HG02981 (cell line): ENCODE results near the gene RNF212.

Experiments used
- ATAC-seq: cut with Tn5 transposase; IDR thresholded peaks from one replicate; pipeline ENCODE4 v1.9.1; 2021; ENCODE audit warnings: mild to moderate bottlenecking, moderate library complexity; ENCODE audit not compliant: unreplicated experiment

The RNF212 gene

GRCh38 chr4:1090465-1091440, 22.6 kb downstream of the RNF212 start:
- no peak for ATAC-seq

- ATAC-seq, result no peak
These were observed 23.3 kb downstream of the RNF212 start for GRCh38 chr4:1090036-1090435.

GRCh38 chr4:1087371-1087770, 26.0 kb downstream of the RNF212 start:
- ATAC-seq, result no peak

GRCh38 chr4:1086011-1086410, 27.4 kb downstream of the RNF212 start:
- ATAC-seq, result no peak

- ATAC-seq, result no peak
These were observed 28.0 kb downstream of the RNF212 start for GRCh38 chr4:1085404-1085799.

GRCh38 chr4:1084796-1085403, 28.5 kb downstream of the RNF212 start:
- no peak for ATAC-seq

- no peak for ATAC-seq
These were observed 29.0 kb downstream of the RNF212 start for GRCh38 chr4:1084394-1084793.

- ATAC-seq, result no peak
These were observed 30.9 kb downstream of the RNF212 start for GRCh38 chr4:1082215-1083182.

GRCh38 chr4:1081689-1082040, 31.7 kb downstream of the RNF212 start:
- ATAC-seq, result no peak

GRCh38 chr4:1080961-1081688, 32.2 kb downstream of the RNF212 start:
- no peak for ATAC-seq

GRCh38 chr4:1080432-1080831, 32.9 kb downstream of the RNF212 start:
- no peak for ATAC-seq

GRCh38 chr4:1079711-1080265, 33.6 kb downstream of the RNF212 start:
- ATAC-seq, result no peak

- no peak for ATAC-seq
These were observed 34.9 kb downstream of the RNF212 start for GRCh38 chr4:1078490-1078889.

- ATAC-seq, result no peak
These were observed 35.5 kb downstream of the RNF212 start for GRCh38 chr4:1077711-1078477.

- no peak for ATAC-seq
These were observed 37.3 kb downstream of the RNF212 start for GRCh38 chr4:1075809-1076699.

- ATAC-seq, result no peak
These were observed 38.1 kb downstream of the RNF212 start for GRCh38 chr4:1075225-1075624.

GRCh38 chr4:1074077-1074476, 39.3 kb downstream of the RNF212 start:
- ATAC-seq, result no peak

- ATAC-seq, result no peak
These were observed 40.4 kb downstream of the RNF212 start for GRCh38 chr4:1072830-1073446.
